PC-9 (cell line): ENCODE data around the gene SLC18A2. TPM values are rescaled to one million over a fixed set of nuclear protein-coding genes. Genes with fewer than 3 reads are reported as not detected.

ENCODE experiments used
- BruUV-seq: library from RNA; stranded (reverse); fragments of 400-500 nt; replicated peaks from 2 replicates; lab custom pipeline; 2021; lab: Mats Ljungman, UMichigan
- CTCF ChIA-PET: fragments of 300-600 bp; sonication (Branson Sonifier 250); formaldehyde crosslinking; loops from one replicate; lab custom pipeline; 2022; ENCODE audit warnings: antibody characterized with exemption; lab: Charles Lee
- POLR2A ChIA-PET: fragments of 300-600 bp; sonication (Branson Sonifier 250); formaldehyde crosslinking; loops from one replicate; lab custom pipeline; 2022; ENCODE audit warnings: antibody characterized with exemption; ENCODE audit not compliant: unreplicated experiment; lab: Charles Lee
- DNase-seq, 2 experiments: peaks; one replicate each; pipeline versions ENCODE4 v3.0.0 to v3.0.0-alpha.2; 2015 to 2022; ENCODE audit warnings: mixed read lengths in 1 of 2
- H2AFZ ChIP-seq: fragments of 200-600 bp; sonication (generic); 2 replicates; pipeline ENCODE4 v1.8.1; 2017; ENCODE audit warnings: antibody characterized with exemption
- H3F3A ChIP-seq: fragments of 200-600 bp; sonication (generic); 2 replicates; pipeline ENCODE4 v1.8.1; 2017; ENCODE audit warnings: antibody characterized with exemption, mild to moderate bottlenecking, low read depth; ENCODE audit not compliant: insufficient read depth
- H3K27ac ChIP-seq: fragments of 200-600 bp; sonication (generic); 2 replicates; pipeline ENCODE4 v1.6.1; 2016; ENCODE audit warnings: mixed run types
- H3K27me3 ChIP-seq: fragments of 200-600 bp; sonication (generic); 2 replicates; pipeline ENCODE4 v1.6.1; 2016; ENCODE audit warnings: low read depth, mixed run types; ENCODE audit not compliant: insufficient read depth
- H3K36me3 ChIP-seq: fragments of 200-600 bp; sonication (generic); 2 replicates; pipeline ENCODE4 v1.6.1; 2016; ENCODE audit warnings: low read depth, mixed run types
- H3K4me1 ChIP-seq: fragments of 200-600 bp; sonication (generic); replicated peaks from 2 replicates; pipeline ENCODE4 v1.6.1; 2016; ENCODE audit warnings: mixed run types; ENCODE audit not compliant: insufficient read depth
- H3K4me2 ChIP-seq: fragments of 200-600 bp; sonication (generic); 2 replicates; pipeline ENCODE4 v1.6.1; 2017; ENCODE audit warnings: mixed run types
- H3K4me3 ChIP-seq: fragments of 200-600 bp; sonication (generic); 2 replicates; pipeline ENCODE4 v1.6.1; 2016; ENCODE audit warnings: mixed run types
- H3K79me2 ChIP-seq: fragments of 200-600 bp; sonication (generic); 2 replicates; pipeline ENCODE4 v1.6.1; 2017; ENCODE audit warnings: low read depth, mixed run types
- H3K9me2 ChIP-seq: fragments of 200-600 bp; sonication (generic); 2 replicates; pipeline ENCODE4 v1.8.1; 2017; ENCODE audit warnings: mild to moderate bottlenecking; ENCODE audit not compliant: insufficient read depth
- H3K9me3 ChIP-seq: fragments of 200-600 bp; sonication (generic); 2 replicates; pipeline ENCODE4 v1.8.1; 2016; ENCODE audit warnings: low read depth; ENCODE audit not compliant: insufficient read depth
- H4K20me1 ChIP-seq: fragments of 200-600 bp; sonication (generic); 2 replicates; pipeline ENCODE4 v1.8.1; 2017; ENCODE audit not compliant: insufficient read depth
- EZH2 ChIP-seq: fragments of 200-600 bp; sonication (generic); IDR thresholded peaks from 2 replicates; pipeline ENCODE4 v1.8.0; 2017; ENCODE audit warnings: antibody characterized with exemption, low read depth
- intact Hi-C: fragments of 100-400 bp; cut with micrococcal nuclease; formaldehyde crosslinking; loops from one replicate; pipeline ENCODE4 v1.10.0; 2022; ENCODE audit not compliant: unreplicated experiment
- total RNA-seq: library from RNA; stranded (reverse); gene quantifications from 2 replicates; pipeline ENCODE4 v1.2.3, GENCODE V29; 2021
- TF ChIP-seq, protein P1 (sequence below): fragments of 200-600 bp; sonication (generic); conservative IDR thresholded peaks from 2 replicates; pipeline ENCODE4 v1.6.1; 2017; ENCODE audit warnings: mixed run types, antibody characterized with exemption, mild to moderate bottlenecking, moderate library complexity

SLC18A2 gene
- total RNA-seq, 1 experiment from 2014 or later: not detected

DNA sequence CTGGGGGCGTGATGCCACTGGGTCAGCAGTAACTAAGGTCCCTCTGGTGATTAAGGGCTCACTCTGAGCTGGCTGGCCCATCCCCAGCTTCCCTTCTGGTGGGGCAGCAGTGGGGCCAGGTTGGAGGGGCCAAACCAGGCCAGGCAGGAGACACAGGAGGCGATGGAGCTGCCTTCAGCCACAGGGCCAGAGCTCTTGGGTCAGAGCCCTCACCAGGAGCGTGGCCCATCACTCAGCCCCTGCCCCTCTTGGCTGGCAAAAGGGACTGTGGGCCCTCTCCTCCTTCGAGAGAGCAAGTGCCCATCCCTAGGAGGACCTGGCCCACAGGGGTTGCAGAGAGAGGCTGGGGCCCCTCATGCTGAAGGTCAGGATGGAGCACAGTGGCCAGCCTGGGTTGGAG, 39.1 kb upstream of the SLC18A2 start:
- ChIA-PET CTCF (no interaction called here), POLR2A (no interaction called here)
- Histone ChIP-seq H3K79me2 (no peaks in the 10 kb centered on the region), H3K4me2 (no peak overlapping the region), H3K9me3 (no peaks in the 10 kb centered on the region), H3K4me3 (no peak overlapping the region), H3K36me3 (no peaks in the 10 kb centered on the region), H3F3A (no peaks in the 10 kb centered on the region), H2AFZ (no peak overlapping the region), H3K9me2 (no peaks in the 10 kb centered on the region), H4K20me1 (no peaks in the 10 kb centered on the region), H3K27me3 (peaks cover 5% of the 10 kb centered on the region), H3K4me1 (no peaks in the 10 kb centered on the region), H3K27ac (no peak overlapping the region)
- TF ChIP-seq, protein P1, sequence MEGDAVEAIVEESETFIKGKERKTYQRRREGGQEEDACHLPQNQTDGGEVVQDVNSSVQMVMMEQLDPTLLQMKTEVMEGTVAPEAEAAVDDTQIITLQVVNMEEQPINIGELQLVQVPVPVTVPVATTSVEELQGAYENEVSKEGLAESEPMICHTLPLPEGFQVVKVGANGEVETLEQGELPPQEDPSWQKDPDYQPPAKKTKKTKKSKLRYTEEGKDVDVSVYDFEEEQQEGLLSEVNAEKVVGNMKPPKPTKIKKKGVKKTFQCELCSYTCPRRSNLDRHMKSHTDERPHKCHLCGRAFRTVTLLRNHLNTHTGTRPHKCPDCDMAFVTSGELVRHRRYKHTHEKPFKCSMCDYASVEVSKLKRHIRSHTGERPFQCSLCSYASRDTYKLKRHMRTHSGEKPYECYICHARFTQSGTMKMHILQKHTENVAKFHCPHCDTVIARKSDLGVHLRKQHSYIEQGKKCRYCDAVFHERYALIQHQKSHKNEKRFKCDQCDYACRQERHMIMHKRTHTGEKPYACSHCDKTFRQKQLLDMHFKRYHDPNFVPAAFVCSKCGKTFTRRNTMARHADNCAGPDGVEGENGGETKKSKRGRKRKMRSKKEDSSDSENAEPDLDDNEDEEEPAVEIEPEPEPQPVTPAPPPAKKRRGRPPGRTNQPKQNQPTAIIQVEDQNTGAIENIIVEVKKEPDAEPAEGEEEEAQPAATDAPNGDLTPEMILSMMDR: no peak
- TF ChIP-seq EZH2: no peak
- intact Hi-C loops: no loop called here
- no peak for DNase-seq
- no TSS peak for BruUV-seq

DNA sequence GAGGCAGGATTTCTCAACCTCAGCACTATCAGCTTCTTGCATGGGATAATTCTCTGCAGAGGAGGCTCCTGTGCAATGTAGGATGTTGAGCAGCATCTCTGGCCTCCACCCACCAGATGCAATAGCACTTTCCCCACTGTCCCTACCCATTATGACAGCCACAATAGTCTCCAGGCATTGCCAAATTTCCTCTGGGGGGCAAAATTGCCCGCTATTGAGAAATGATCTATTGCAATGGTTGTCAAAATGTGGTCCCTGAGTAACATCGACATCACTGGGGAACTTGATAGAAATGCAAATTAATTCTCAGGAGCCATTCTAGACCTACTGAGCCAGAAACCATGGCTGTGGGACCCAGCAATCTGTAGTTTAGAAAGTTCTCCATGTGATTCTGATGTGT, 36.6 kb upstream of the SLC18A2 start:
- H3K4me3 ChIP-seq: no peak overlapping the region
- H3K4me2 ChIP-seq: no peak overlapping the region
- TF ChIP-seq EZH2: no peak
- TF ChIP-seq, protein P1: no peak
- ChIA-PET POLR2A (no interaction called here), CTCF (no interaction called here)
- H3K9me3 ChIP-seq: no peaks in the 10 kb centered on the region
- no peak overlapping the region for H3K27ac ChIP-seq
- intact Hi-C loops: no loop called here
- no peaks in the 10 kb centered on the region for H3K79me2 ChIP-seq
- no peaks in the 10 kb centered on the region for H3F3A ChIP-seq
- H3K9me2 ChIP-seq: no peaks in the 10 kb centered on the region
- H3K4me1 ChIP-seq: no peaks in the 10 kb centered on the region
- BruUV-seq: no TSS peak
- peaks cover 10% of the 10 kb centered on the region for H3K27me3 ChIP-seq
- no peak for DNase-seq
- no peak overlapping the region for H2AFZ ChIP-seq
- H3K36me3 ChIP-seq: no peaks in the 10 kb centered on the region
- no peaks in the 10 kb centered on the region for H4K20me1 ChIP-seq

DNA sequence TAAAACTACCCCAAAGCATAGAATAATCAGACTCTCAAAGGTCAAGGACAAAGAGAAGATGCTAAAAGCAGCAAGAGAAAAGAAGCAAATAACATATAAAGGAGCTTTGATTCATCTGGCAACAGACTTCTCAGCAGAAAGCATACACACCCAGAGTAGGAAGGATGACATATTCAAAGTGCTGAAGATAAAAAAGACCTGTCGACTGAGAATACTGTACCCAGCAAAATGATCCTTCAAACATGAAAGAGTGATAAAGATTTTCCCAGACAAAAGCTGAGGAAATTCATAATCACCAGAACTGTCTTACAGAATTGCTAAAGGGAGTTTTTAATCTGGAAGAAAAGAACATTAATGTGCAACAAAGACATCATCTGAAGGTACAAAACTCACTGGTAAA, 28.7 kb upstream of the SLC18A2 start:
- H3K79me2 ChIP-seq: no peaks in the 10 kb centered on the region

More for the DNA sequence above, 28.7 kb upstream of the SLC18A2 start:
- no peak overlapping the region for H3K27ac ChIP-seq
- no peak for DNase-seq
- no peaks in the 10 kb centered on the region for H3K4me1 ChIP-seq
- peaks cover 20% of the 10 kb centered on the region; the same call in 1 of the 2 replicates for H3K27me3 ChIP-seq
- no peaks in the 10 kb centered on the region for H4K20me1 ChIP-seq
- intact Hi-C loops: no loop called here
- H3F3A ChIP-seq: no peaks in the 10 kb centered on the region
- no peak overlapping the region for H2AFZ ChIP-seq
- H3K9me3 ChIP-seq: no peaks in the 10 kb centered on the region
- no peaks in the 10 kb centered on the region for H3K9me2 ChIP-seq
- no peak for TF ChIP-seq EZH2
- TF ChIP-seq, protein P1: no peak
- POLR2A ChIA-PET: no interaction called here
- BruUV-seq: no TSS peak
- no peaks in the 10 kb centered on the region for H3K36me3 ChIP-seq
- CTCF ChIA-PET: no interaction called here
- no peak overlapping the region for H3K4me3 ChIP-seq
- H3K4me2 ChIP-seq: no peak overlapping the region
